ENCODE measurements around the gene FUT9.

DNA sequence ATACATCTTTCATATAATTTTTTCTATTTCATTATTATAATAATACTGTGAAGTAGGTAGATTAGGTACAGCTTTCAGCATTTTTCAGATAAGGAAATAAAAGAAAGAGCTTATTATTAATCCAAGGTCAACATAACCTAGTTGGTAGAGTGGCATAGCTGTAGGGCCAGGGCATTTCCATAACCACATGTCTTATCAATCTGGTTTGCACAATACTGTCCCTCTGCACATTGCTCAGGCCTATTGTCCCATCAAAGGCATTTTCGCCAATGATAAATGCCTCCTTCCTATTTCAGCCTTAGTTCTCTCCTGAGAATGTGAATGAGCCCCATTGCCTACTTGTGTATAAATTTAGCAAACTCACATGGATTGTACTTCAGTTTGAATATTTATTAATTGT lies 234.0 kb downstream of the FUT9 start:
- TF ChIP-seq ASH2L (IDR thresholded peaks at IDR 0.05; ENCODE audit: low read length) (no peak), CEBPB (IDR thresholded peaks at IDR 0.05; ENCODE audit: low read depth, low read length) (no peak)
- TF ChIP-seq, protein P1, sequence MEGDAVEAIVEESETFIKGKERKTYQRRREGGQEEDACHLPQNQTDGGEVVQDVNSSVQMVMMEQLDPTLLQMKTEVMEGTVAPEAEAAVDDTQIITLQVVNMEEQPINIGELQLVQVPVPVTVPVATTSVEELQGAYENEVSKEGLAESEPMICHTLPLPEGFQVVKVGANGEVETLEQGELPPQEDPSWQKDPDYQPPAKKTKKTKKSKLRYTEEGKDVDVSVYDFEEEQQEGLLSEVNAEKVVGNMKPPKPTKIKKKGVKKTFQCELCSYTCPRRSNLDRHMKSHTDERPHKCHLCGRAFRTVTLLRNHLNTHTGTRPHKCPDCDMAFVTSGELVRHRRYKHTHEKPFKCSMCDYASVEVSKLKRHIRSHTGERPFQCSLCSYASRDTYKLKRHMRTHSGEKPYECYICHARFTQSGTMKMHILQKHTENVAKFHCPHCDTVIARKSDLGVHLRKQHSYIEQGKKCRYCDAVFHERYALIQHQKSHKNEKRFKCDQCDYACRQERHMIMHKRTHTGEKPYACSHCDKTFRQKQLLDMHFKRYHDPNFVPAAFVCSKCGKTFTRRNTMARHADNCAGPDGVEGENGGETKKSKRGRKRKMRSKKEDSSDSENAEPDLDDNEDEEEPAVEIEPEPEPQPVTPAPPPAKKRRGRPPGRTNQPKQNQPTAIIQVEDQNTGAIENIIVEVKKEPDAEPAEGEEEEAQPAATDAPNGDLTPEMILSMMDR (IDR thresholded peaks at IDR 0.05; ENCODE audit: control extremely low read depth in 1 of 3, insufficient read depth in 1 of 3, low read depth in 1 of 3, low read length in 3 of 3), result no peak
